Measurements from ENCODE around the gene TSHZ2. TPM values are rescaled to one million over a fixed set of nuclear protein-coding genes. Genes with fewer than 3 reads are reported as not detected.

TSHZ2 gene
- total and polyA plus RNA-seq, 3 donors from 2014 or later, result 13.0 to 41.9 (median 40.4) TPM

GRCh38 chr20:53180928-53181362 lies 208.8 kb downstream of the TSHZ2 start:
- intact Hi-C loops (cut with DNase I; ENCODE audit: low total_unique reads), result no loop called here
- WGBS, 2 donors, result 74 to 84% methylated on average over 4 of the region's 4 CpGs
- no peaks in the 10 kb centered on the region for H3K9me3 ChIP-seq
- no peaks in the 10 kb centered on the region for H3K27me3 ChIP-seq
- H3K4me3 ChIP-seq, result no peak overlapping the region
- no peaks in the 10 kb centered on the region for H3K36me3 ChIP-seq (ENCODE audit: low read depth, missing control alignments)
- H3K27ac ChIP-seq, result peak overlapping the region in 1 of 2 donors; percentile 0
- H3K4me1 ChIP-seq, result peaks cover 7% of the 10 kb centered on the region
- DNase-seq, result no peak
- TF ChIP-seq POLR2A (IDR thresholded peaks at IDR 0.05) (no peak), CTCF (IDR thresholded peaks at IDR 0.05) (no peak)

- intact Hi-C loops (cut with DNase I; ENCODE audit: low total_unique reads), result no loop called here
- Histone ChIP-seq H3K9me3 (no peaks in the 10 kb centered on the region), H3K4me3 (no peak overlapping the region), H3K4me1 (peaks cover 8% of the 10 kb centered on the region), H3K36me3 (ENCODE audit: low read depth, missing control alignments) (no peaks in the 10 kb centered on the region), H3K27me3 (no peaks in the 10 kb centered on the region), H3K27ac (peak overlapping the region in 1 of 2 donors; percentile 52)
- 95 to 97% methylated on average over 3 of the region's 3 CpGs for WGBS, 2 donors
- no peak for DNase-seq
- no peak for TF ChIP-seq POLR2A (IDR thresholded peaks at IDR 0.05)
- TF ChIP-seq CTCF (IDR thresholded peaks at IDR 0.05), result no peak
These were observed 209.8 kb downstream of the TSHZ2 start for GRCh38 chr20:53181866-53182376.

GRCh38 chr20:53183181-53183580 lies 211.0 kb downstream of the TSHZ2 start:
- Histone ChIP-seq H3K27me3 (no peaks in the 10 kb centered on the region), H3K9me3 (no peaks in the 10 kb centered on the region), H3K4me3 (no peak overlapping the region), H3K27ac (peak overlapping the region in 1 of 2 donors; percentile 52), H3K4me1 (peaks cover 11% of the 10 kb centered on the region), H3K36me3 (ENCODE audit: low read depth, missing control alignments) (no peaks in the 10 kb centered on the region)
- intact Hi-C loops (cut with DNase I; ENCODE audit: low total_unique reads), result no loop called here
- WGBS, 2 donors, result 63 to 69% methylated on average over 6 of the region's 6 CpGs
- TF ChIP-seq CTCF (IDR thresholded peaks at IDR 0.05), result no peak
- no peak for DNase-seq

GRCh38 chr20:53186635-53187034 lies 214.5 kb downstream of the TSHZ2 start:
- Histone ChIP-seq H3K36me3 (ENCODE audit: low read depth, missing control alignments) (no peaks in the 10 kb centered on the region), H3K4me3 (no peak overlapping the region), H3K27me3 (no peaks in the 10 kb centered on the region), H3K27ac (no peak overlapping the region), H3K9me3 (no peaks in the 10 kb centered on the region), H3K4me1 (peaks cover 11% of the 10 kb centered on the region)
- DNase-seq, result no peak
- intact Hi-C loops (cut with DNase I; ENCODE audit: low total_unique reads), result no loop called here
- WGBS, 2 donors, result 69 to 72% methylated on average over 6 of the region's 6 CpGs
- TF ChIP-seq POLR2A (IDR thresholded peaks at IDR 0.05), result no peak
- no peak for TF ChIP-seq CTCF (IDR thresholded peaks at IDR 0.05)

- Histone ChIP-seq H3K4me3 (no peak overlapping the region), H3K27me3 (no peaks in the 10 kb centered on the region), H3K36me3 (ENCODE audit: low read depth, missing control alignments) (no peaks in the 10 kb centered on the region), H3K9me3 (no peaks in the 10 kb centered on the region), H3K4me1 (peaks cover 11% of the 10 kb centered on the region), H3K27ac (peak overlapping the region in 1 of 2 donors; percentile 66)
- intact Hi-C loops (cut with DNase I; ENCODE audit: low total_unique reads), result no loop called here
- WGBS, 2 donors, result 47 to 63% methylated on average over 10 of the region's 10 CpGs
- DNase-seq, result no peak
- TF ChIP-seq CTCF (IDR thresholded peaks at IDR 0.05) (no peak), POLR2A (IDR thresholded peaks at IDR 0.05) (no peak)
These were observed 215.4 kb downstream of the TSHZ2 start for GRCh38 chr20:53187392-53188068.

All from testis (tissue), 3 donors.